Fibroblast of the aortic adventitia (primary cell): Measurements from ENCODE around the gene CARD10. TPM values are rescaled to one million over a fixed set of nuclear protein-coding genes. Genes with fewer than 3 reads are reported as not detected.

ENCODE experiments used
- DNase-seq: peaks from one replicate; pipeline ENCODE4 v3.0.0-alpha.2; 2010; ENCODE audit warnings: low read depth
- H3K4me3 ChIP-seq: 2 replicates; pipeline ENCODE4 v1.5.1; 2011; ENCODE audit warnings: low read depth, mild to moderate bottlenecking, control low read depth, low read length, moderate library complexity
- CTCF ChIP-seq: IDR thresholded peaks from 2 replicates; pipeline ENCODE4 v1.5.1; 2011; ENCODE audit warnings: mild to moderate bottlenecking, low read length, control low read depth, inconsistent platforms; ENCODE audit not compliant: insufficient read depth
- total RNA-seq: library from RNA; depleted of rRNA; stranded (reverse); fragments of >200 nt; gene quantifications from 2 replicates; pipeline ENCODE4 v1.2.3, GENCODE V29; 2012; ENCODE audit warnings: low replicate concordance

Gene CARD10
- total RNA-seq, 1 donor = 13.1 TPM

GRCh38 chr22:37517826-37518450 is 1.3 kb downstream of the CARD10 start:
- no peak for DNase-seq
- TF ChIP-seq CTCF = no peak
- H3K4me3 ChIP-seq = peak overlapping the region; percentile 71

GRCh38 chr22:37516456-37516855 is 2.8 kb downstream of the CARD10 start:
- DNase-seq = no peak
- TF ChIP-seq CTCF = no peak
- H3K4me3 ChIP-seq = no peak overlapping the region

GRCh38 chr22:37515901-37516300 is 3.3 kb downstream of the CARD10 start:
- no peak overlapping the region for H3K4me3 ChIP-seq
- no peak for DNase-seq
- no peak for TF ChIP-seq CTCF

- TF ChIP-seq CTCF = no peak
- DNase-seq = no peak
- H3K4me3 ChIP-seq = no peak overlapping the region
Observed at GRCh38 chr22:37514526-37515051, 4.6 kb downstream of the CARD10 start.

DNA sequence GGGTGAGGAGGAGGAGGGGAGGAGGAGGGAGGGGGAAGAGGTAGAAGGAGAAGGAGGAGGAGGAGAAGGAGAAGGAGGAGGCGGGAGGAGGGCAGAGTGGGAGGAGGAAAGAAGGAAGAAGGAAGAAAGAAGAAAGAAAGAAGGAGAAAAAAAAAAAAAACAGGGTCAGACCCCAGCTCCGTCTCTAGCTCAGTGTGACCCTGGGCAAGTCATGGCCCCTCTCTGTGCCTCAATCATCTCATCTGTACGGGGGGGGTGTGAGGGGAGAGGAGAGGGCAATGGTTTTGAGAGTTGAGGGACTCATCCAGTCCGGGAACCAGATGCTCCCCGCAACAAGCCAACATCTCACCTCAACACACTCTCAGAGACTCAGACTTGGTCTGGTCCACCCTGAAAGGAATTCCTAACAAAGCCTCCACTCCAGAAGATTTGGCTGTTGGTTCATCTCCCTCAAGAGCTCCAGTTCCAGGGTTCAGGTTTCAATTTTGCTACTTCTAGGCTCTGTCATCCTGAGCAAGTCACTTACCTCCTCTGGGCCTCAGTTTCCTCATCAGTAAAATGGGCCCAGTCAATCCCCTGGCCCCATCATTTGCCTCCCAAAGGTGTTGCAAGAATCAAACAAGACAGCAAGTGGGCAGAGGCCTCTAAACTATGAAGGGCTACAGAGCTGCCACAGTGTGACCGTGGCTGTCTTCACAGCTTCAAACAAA is 7.7 kb downstream of the CARD10 start:
- H3K4me3 ChIP-seq = no peak overlapping the region
- DNase-seq = no peak
- TF ChIP-seq CTCF = no peak

GRCh38 chr22:37510091-37510490 is 9.1 kb downstream of the CARD10 start:
- no peak overlapping the region for H3K4me3 ChIP-seq
- DNase-seq = no peak
- no peak for TF ChIP-seq CTCF
